NCI-H526 (cell line): ENCODE data around the gene GLP2R.
A peak's percentile ranks its signal among the peaks of the same experiment; 100 is the strongest.
"Not testable (repeated sequence)": the region's sequence is repeated elsewhere in the genome, so short reads cannot be mapped to it uniquely, and the experiment has no call there.

Experiments
- DNase-seq, 2 experiments: peaks; one replicate each; lab custom pipeline; 2025; lab: John Stamatoyannopoulos, UW

GLP2R gene, protein sequence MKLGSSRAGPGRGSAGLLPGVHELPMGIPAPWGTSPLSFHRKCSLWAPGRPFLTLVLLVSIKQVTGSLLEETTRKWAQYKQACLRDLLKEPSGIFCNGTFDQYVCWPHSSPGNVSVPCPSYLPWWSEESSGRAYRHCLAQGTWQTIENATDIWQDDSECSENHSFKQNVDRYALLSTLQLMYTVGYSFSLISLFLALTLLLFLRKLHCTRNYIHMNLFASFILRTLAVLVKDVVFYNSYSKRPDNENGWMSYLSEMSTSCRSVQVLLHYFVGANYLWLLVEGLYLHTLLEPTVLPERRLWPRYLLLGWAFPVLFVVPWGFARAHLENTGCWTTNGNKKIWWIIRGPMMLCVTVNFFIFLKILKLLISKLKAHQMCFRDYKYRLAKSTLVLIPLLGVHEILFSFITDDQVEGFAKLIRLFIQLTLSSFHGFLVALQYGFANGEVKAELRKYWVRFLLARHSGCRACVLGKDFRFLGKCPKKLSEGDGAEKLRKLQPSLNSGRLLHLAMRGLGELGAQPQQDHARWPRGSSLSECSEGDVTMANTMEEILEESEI

DNA sequence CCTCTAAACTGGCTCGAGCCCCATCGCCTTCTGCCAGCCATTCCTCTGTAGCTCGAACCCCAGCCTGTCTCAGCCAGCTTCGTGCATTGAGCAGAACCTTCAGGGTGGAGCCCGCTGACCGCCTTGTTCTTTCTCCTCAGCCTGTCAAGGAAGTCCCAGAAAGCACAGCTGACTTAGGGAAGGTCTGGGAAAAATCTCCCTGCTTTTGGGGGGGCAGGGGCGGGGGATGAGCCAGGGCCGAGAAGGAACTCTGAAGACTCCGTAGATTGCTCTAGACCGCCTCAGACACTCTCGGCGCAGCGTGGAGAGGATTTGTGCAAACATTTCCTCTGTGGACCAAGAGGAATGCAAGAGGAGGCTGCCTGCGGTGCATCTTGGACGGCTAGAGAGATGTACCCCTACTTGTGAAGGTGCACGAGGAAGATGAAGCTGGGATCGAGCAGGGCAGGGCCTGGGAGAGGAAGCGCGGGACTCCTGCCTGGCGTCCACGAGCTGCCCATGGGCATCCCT, at the start of gene GLP2R:
GLP2R (plus strand) TSS at position 284 of the 510 bp plus-strand sequence; CDS start at position 424, 140 bp downstream.
- DNase-seq: no peak

DNA sequence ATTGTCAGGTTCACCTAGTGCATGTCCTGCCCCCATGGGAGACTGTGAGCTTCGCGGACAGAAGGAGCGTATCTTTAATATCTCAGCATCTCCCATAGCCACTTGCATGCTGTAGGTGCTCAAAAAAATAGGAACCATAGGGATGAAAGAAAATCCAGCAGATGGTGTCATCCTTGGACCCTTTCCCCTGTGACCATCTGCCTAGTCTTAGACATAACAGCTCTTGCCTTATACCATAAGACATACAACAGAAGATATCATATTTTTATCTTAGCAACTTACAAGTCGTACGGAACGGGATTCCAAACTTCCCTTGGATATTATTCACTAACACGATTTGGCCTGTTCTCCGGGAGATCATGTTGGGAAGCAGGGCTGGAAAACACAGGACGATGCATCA, 48.8 kb upstream of the GLP2R start:
- DNase-seq: no peak

DNA sequence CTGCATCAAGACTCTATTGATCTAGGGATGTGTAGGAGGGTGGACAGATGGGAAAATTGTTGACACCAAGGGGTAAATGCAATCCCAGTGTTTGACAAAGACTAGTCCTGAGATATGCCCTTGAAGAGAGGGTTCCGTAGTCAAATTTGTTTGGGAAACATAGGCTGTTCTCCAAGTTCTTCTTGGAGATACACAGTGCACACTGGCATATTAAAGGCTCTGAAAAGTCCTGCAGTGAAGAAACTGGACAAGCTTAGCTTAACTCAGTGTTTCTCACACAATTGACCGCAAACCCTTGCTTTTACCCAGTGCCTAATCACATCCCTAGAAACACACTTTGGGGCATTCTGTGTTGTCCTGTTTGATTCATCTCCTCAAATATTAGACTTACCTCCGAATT, 45.2 kb upstream of the GLP2R start:
- DNase-seq: no peak

DNA sequence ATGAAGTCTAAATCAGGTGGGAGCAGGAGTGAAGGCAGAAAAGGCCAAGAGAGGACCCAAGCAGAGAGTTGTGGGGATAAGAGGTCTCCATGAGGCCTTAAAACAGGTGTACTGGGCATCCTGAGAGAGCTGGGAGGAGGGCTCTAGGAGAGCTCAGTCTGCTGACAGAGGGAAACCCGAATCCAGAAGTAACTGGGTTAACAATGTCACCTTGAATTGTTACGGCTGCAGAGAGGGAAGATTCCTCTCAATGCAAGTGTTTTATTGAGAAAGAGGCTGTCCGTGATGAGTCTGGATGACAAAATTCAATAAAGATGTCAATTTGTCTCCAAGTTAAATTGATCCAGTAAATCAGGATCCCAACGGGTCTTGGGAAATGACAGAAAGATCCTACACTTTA, 42.7 kb upstream of the GLP2R start:
- DNase-seq: no peak

DNA sequence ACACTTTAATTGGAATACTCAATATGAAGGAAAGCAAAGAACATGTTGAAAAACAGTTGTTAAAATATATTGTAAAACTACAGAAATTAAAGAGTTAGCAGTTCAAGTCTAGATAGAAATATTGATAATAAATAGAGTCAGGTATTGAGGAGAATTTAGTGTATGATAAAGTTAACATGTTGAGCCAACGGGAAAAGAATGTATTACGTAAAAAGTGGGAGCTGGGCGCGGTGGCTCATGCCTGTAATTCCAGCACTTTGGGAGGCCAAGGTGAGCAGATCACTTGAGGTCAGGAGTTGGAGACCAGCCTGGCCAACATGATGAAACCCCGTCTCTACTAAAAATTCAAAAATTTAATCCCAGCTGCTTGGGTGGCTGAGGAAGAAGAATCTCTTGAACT, 42.3 kb upstream of the GLP2R start:
- not testable (repeated sequence) for DNase-seq

DNA sequence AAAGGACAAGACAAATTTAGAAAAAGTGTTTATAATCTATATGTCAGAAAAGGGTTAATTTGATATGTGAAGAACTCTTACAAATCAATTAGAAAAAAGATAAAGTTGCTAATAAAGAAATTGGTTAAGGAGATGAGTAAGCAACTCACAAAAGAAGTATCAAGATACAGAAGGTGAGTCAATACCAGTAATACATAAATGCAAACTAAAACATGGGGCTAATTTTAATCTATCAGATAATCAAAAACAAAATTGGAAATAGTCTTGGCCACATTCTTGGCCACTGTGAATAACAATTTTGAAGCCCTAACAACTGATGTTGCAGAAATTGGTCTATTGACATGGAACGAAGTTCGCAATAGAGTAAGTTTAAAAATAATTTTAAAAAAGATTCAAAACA, 41.2 kb upstream of the GLP2R start:
- no peak for DNase-seq

DNA sequence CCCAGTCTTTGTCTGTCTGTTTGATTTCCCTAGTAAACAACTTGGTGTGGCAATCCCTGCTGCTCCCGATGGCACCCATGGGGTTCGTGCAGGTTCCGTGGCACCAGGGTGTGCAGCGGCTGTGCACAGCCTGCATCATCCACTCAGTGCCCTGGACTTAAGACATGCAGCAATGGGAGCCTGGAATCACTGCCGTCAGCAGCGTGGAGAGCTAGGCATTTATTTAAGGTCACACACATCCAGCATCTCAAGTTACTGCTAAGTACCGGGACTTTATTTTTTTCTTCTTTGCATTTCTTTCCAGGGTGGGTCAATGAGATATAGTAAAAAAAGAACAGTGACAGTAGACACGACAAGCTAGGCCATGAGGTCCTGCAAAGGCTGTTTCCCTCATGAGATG, 37.1 kb upstream of the GLP2R start:
- no peak for DNase-seq

DNA sequence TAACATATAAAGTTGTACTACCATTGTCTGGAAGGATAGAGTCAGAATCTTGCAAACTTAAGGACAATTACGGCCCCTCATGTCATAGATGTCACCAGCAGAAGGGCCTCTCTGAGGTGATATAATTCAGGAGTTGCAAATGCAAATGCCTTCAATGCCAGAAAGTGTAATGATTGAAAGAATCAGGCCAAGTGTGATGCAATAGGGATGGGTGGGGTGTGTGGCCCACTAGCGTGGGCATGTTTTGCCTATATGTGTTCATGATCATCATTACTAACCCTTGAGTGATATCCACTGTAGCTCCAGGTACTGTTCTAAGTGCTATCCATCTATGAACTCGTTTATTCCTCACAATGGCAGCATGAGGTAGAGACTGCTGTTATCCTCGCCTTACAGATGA, 35.4 kb upstream of the GLP2R start:
- DNase-seq: no peak

DNA sequence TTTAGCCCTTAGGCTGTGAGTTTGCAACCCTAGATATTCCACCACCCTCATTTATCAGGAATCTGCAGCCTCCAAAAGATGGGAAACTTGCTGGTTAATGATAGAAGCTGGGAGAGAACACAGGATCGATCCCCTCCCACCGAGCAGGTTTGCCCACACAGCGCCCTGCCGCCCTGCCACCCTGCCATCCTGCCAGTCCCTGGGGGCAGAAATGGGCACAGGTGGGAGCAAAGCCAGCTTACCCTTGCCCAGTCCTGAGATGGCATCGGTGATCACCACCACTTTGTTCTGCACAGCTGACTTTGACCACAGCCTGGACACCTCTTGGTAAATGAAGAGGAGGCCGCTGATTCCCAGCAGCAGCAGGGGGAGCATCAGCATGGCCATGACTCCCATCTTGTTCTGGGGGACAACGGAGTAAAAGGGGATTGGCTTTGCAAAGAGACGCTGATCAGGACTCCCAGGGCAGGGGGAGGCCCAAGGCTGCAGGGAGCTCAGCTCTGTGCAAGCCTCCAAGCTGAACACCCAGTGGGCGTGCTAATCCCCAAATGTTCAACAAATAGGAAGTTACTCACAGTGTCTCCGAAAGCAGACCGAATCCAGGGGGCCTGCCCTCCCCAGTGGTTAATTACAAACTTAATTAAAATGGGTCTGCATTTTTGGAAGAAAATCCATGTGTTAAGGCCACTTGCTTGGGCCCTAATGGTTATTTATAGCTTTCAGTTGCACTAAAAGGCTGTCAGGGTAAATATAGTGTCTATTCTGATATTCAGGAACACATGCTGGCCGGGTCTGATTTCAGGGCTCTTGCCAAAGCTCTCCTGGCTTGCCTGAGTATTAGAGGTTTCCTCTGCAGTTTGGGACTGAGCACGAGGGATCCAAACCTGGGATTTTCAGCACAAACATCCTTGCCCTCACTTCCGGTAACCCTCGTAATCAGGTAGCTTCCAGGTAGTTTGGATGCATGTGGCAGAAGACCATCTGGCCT, 34.5 kb upstream of the GLP2R start, which contains the start of gene DHRS7C:
DHRS7C (minus strand) TSS at position 704 of the 988 bp plus-strand sequence; CDS start at position 396, 308 bp downstream.
- DNase-seq: no peak

DNA sequence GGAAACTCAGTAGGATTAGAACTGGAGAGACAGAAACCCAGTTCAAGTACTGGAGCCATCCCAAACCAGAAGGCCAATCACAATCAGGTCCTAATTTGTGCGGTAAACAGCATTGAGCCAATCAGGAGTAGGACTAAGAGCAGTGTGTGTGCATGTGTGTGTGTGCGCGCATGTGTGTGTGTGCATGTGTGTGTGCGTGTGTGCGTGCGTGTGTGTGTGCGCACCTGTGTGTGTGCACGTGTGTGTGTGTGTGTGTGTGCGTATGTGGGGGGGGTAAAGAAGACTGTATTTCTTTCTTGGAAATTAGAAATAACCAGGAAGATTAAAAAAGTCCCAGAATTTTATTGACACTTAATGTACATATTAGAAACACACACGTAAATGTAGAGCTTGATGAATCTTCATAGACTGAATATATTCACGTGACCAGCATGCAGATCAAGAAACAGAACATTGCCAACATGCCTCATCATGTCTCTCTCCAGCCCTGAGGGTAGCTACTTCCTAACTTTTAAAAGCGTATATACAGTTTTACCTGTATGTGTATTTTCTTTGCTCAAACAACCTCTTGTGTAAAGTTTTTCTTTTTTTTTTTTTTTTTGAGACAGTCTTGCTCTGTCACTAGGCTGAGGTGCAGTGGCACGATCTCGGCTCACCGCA, 33.4 kb upstream of the GLP2R start:
- DNase-seq: no peak

DNA sequence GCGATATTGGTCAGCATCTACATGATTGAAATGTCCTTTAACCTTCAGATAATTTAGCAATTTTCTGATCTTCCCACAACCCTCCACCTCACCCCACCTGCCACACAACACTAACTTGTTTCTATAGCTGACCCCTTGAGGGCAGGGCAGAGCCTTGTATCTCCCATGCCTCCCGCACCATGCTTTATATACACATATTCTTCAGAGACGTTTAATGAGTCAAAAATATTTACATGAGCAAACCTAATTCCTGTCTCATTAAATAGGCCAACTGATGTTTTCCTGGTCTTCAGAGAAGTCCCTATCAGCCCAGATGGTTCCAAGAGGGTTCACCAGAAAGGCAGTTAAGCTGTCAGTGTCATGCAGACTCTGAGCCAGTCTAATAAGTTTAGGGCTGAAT, 27.7 kb upstream of the GLP2R start:
- DNase-seq: peak in 1 of 2 experiments; percentile 19

DNA sequence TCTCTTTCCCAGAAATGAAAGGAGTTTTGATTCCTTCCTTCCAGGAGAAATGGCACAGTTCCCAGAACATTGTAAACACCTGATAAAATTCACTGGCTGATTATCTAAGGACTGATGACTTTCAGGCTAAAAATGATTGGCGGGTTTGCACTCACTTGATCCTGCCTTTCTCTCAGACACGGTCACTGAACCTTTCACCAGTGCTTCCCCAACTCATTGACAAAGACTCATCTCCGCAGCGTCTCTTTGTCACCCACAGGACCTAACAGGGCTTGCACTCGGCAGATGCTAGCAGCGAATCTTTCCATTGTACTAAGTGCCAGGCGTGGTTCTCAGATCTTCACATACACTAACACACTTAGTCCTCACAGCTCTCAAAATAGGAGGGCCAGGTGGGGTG, 27.0 kb upstream of the GLP2R start:
- no peak for DNase-seq

DNA sequence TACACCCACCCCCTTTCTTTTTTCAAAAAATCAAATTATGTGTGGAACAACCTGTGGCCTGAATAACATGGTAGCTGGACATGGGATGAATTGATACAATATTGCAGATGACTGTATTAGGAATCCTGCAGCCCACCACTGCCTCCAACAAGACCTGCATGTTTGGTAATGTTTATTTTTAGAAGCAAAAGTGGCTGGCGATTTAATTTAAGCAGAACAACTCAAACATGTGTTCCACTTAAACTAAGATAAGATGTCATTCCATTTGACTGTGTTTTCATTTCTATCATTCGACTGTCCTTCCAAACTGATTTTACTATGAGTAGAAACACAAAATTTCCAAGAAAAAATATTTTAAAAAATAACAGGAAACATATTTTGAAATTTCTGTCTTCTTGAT, 24.2 kb upstream of the GLP2R start:
- no peak for DNase-seq

DNA sequence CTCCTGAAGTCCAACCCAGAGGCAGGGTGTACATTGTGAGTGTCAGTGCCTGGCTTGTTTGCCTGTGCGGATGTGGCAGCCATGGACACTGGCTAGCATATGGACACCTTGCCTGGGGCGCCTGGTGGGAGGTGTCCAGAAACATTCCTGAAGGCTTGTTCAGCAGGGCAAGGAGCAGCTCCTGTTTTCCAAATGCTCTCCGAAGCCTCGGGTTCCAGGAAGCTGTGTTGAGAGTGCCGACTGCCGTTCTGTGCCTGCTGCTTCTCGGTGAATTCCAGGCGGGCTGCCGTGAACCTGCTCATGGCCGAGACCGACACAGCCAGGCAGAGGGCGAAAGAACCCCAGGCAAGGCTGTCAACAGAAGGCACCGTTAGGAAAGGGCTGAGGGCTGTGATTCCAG, 23.4 kb upstream of the GLP2R start:
- no peak for DNase-seq

DNA sequence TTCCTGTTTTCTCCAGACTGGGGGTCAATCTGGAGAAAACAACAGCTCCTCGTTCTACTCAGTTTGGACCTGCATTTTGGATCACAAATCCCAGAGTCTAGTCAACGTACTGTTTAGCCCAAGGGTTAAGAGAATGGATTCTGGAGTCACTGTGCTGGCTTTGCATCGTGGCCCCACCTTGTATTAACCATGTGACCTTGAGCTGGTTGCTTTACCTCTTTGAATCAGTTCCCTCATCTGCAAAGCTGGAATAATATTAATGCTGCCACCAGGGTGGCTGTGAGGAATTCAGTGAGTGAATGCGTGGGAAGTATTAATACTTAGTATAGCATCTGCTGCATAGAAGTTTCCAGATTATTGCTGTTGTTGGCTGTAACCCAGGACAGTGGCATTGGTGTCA, 23.0 kb upstream of the GLP2R start:
- no peak for DNase-seq

DNA sequence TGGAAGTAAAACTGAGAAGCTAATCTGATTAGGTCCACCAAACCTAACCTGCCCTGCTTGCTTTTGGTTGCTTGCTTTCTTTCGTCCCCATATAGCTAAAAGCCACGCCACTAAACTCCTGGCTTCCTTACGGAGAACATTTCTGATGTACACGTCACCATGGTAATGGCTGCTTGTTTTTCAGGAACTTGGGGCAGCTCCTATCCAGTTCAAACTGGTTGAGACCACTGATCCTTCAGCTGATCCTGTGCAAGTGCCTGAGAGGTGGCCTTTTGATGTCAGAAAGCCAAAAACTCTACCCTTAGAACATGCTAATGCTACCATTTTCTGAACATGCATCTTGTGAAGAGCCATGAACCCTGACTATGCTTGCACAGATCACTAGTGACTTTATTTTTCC, 20.0 kb upstream of the GLP2R start:
- DNase-seq: no peak

DNA sequence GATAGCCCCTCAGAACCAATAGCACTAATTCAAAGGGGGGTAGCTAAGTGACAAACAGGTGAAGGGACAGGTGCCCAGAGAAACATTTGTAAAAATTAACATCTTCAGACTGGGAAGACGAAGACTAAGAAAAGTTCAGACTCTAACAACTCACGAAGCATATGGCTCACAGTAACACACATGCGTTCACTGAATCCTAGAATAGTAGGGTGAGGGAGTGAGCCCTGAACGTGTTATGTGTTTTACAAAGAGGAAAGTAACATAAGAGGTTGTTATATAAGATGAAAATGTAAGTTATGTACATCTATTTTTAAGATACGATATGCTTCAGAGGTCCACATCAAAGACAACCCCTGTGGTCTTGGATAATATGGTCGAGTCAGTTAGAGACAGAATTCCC, 19.0 kb upstream of the GLP2R start:
- DNase-seq: no peak

DNA sequence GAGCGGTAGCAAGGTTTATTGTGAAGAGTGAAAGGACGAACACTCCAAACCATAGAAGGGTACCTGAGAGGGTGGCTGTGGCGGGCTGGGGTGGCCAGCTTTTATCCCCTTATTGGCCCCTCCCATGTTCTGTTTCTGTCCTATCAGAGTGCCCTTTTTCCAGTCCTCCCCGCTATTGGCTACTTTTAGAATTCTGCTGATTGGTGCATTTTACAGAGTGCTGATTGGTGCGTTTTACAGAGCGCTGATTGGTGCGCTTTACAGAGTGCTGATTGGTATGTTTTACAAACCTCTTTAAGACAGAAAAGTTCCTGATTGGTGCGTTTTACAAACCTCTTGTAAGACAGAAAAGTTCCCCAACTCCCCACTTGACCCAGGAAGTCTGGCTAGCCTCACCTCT, 16.3 kb upstream of the GLP2R start:
- no peak for DNase-seq

DNA sequence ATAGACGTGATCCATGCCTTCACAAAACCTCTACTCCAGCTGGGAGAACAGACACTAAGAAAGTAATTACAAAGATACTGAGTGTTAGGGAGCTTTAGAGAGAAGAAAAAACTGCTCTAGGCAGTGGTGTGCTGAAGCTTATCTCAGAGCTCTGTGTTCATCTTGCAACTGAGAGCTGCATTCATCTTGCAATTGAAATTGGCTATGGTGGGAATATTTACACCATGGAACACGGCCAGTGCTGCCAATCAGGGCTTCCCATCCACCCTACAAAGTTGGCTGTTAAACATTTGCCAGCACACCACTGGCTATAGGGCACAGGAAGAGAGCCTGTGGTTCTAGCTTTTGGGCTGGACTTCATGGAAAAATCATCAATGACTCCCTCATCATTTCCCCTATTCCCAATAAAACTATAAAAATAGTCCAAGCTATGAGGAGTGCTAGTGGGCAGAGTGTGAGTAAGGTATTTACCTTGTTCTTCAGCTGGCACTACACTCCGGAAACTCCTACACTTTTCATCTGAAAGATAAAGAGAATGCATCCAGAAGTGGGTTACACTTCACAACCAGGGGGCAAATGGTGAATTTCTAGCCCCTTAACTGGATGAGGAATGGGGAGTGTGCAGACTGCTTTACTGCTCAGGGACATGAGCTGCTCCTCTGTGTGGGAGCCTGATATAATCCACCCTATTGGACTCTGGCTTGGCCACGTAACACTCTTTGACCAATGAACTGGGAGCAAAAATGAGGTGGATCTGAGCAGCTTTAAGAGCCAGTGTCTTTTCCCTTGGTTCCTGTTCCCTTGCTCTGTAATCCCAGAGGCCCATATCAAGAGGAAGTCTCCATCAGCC, 15.4 kb upstream of the GLP2R start:
- no peak for DNase-seq

DNA sequence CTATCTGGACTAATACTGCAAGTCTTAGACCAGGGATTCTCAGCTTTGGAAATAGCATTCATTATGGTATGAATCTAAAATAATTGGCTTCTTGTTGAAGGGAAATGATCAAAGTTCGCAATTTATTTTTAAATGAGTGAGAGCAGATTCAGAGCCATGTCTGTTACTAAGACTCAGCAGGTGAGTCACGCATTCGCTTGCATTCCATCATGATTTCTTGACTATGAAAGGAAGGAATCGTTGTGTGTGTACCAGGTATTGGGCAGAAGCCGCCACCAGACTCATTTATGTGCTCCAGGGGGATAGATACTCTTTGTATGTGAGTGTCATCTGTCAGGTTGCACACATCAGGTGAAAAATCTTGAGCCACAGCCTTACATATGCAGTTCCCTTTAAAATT, 14.6 kb upstream of the GLP2R start:
- DNase-seq: no peak

DNA sequence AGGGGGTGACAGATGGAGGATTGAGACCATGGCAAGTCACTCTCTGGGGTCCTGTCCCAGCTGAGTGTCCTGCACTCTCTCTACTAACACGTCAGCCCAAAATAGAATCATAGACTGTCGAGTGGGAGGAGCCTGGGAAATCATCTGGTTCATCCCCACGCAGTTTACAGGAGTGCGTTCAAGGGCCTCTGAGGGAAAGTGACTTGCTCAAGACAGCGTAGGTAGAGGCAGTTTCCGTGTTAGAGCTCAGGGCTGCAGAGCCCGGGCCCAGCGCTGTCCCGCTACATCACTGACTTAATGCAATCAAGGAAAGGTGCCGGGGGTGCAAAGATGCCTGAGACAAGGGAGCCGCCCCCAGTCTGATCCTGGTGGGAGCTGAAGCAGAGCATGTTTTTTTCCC, 14.2 kb upstream of the GLP2R start:
- DNase-seq: no peak
